Activated CD8-positive, alpha-beta memory T cell treated with anti-CD3 and anti-CD28 coated beads, Interleukin-2, amount 50 U/mL, for 48 hours (primary cell): Measurements from ENCODE around the gene UQCRC1.
A peak's percentile ranks its signal among the peaks of the same experiment; 100 is the strongest.

Experiments
- DNase-seq: peaks from one replicate; pipeline ENCODE4 v3.0.0-alpha.2; 2020

UQCRC1 gene

DNA sequence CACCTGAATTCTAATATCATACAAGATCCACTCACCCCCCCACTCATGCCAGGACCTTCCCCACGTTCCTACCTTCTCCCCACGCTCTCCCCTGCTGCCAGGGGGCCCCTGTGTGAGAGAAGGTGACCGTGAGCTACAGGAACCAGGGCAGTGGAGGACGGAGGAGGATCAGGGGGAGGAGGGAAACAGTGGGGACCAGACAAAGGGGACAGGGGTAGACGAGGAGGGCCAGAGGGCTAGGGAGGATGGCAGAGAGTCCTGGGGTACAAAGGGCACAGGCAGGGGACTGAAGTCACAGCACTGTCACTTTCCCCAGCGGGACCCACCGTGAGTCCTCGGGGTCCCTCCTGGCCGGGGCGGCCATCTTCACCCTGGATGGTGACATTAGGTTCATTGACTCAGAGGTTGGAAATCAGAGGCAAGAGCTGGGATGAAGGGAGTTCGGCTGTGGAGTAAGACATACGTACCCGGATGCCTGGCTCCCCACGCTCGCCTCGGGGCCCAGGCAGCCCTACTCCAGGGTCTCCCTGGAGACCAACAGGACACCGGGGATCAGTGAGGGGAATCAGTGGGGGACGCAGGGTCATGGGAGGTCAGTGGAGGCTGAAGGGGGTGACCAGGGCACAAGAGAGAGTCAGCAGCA, 39.5 kb downstream of the UQCRC1 start:
- DNase-seq = no peak

GRCh38 chr3:48569400-48569799, 40.0 kb downstream of the UQCRC1 start:
- DNase-seq = no peak

DNA sequence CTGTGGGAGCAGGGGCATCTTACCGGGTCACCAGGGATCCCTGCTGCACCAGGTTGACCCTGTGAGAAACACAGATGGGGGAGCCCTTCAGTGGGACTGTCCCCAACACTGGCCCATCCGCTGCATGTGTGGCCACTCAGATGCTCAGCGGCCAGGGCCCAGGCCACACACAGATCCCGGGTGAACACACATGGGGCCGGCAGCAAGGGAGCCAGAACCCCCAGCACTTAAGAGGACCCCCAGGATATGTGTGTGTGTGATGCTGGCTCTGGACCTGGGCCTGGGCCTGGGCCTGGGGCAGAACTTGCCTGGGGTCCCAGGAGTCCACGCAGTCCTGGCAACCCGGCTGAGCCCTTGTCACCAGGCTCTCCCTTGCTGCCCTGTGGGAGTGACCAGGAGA, 41.0 kb downstream of the UQCRC1 start:
- no peak for DNase-seq

DNA sequence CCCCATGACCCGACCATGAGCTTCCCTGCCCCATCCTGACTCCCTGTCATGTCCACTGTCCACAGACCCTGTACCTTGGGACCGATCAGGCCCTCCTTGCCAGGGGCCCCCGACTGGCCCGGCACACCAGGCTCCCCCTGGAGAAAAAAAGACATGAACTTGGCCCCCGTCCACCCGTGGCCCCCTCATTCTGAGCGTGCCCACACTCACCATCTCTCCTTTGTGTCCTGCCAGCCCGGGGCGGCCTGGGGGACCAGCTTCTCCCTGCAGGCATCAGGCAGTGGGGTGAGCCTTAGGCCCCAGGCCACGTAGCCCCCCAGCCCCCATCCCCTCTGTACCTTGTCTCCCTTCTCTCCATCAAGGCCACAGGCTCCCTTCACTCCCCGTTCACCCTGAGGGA, 41.9 kb downstream of the UQCRC1 start:
- no peak for DNase-seq

DNA sequence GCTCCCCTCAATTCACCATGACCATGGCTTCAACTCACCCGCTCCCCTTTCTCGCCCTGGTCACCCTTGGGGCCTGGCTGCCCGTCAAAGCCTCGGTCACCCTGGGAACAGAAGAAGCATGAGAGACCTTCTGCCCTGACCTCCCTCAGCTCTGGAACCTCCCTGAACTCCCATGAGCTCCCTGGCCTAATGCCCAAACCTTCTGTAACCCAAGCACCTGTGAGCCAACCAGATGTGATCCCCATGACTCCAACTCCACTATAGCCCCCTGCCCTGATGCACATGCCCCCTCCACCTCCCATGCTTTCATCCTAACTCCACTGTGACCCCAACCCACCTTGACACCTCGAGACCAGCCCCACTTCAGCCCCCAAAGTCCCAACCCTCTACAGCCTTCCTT, 42.4 kb downstream of the UQCRC1 start:
- no peak for DNase-seq

DNA sequence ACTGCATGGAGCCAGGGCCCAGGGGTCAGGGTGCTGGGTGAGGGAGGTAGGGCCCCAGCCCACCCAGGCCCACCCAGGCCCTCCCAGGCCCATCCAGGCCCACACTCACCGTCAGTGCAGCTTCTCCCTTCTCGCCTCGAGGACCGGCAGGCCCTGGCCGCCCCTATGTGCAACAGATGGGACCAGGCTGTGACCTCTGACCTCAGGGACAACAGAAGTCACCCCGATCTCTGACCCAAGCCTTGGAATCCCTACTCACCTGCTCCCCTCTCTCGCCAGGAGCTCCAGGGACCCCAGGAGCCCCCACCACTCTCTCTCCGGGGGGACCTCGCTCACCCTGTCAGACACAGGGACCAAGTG, 43.1 kb downstream of the UQCRC1 start:
- DNase-seq = no peak

- no peak for DNase-seq
Measured at GRCh38 chr3:48565591-48566400, 43.6 kb downstream of the UQCRC1 start.

GRCh38 chr3:48565186-48565585, 44.3 kb downstream of the UQCRC1 start:
- no peak for DNase-seq

DNA sequence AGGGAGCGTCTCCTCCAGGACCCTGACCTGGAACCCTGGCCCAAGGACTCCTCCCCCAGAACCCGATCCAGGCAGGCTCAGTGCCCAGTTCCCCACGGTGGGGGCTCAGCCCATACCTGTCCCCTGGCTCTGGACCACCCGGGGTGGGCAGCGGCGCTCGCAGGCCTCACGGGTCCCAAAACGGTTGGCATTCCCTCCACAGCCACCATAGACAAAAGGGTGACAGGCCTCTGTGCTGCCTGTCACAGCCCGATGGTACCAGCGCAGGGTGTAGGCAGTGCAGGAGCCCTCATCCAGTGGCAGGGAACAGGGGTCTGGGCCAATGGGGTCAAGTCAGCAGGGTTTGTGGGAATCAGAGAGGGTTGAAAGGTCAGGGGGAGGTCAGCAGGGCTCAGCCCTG, 44.8 kb downstream of the UQCRC1 start:
- DNase-seq = no peak

GRCh38 chr3:48564022-48564421, 45.4 kb downstream of the UQCRC1 start:
- DNase-seq = peak; percentile 65

DNA sequence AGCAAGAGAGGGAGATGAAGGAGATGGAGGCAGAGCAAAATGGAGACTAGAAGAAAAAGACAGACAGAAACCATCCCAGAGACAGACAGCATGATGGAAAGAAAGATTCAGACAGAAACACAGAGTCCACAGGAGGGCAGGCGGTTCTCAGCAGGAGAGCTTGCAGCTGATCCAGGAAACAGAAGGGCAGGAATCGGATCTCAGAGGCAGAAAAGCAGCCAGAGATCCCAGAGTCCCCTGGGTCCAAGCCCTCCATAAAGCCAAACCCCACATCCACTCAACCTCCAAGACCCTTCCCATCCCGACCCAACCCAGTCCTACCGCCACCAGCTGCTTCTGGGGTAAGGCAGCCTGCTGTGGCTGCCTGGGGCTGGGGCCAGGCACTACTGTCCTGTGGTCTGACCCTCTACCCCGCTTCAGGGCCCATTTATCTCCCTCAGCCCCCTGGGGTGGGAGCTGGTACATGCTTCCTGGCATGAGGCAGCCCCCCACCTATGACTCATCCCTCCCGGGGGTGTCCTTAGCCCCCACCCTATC, 46.0 kb downstream of the UQCRC1 start, which contains the start of gene UCN2:
UCN2 (minus strand) TSS at position 400 of the 537 bp plus-strand sequence. CDS start 657 bp downstream, outside the sequence.
- no peak for DNase-seq

DNA sequence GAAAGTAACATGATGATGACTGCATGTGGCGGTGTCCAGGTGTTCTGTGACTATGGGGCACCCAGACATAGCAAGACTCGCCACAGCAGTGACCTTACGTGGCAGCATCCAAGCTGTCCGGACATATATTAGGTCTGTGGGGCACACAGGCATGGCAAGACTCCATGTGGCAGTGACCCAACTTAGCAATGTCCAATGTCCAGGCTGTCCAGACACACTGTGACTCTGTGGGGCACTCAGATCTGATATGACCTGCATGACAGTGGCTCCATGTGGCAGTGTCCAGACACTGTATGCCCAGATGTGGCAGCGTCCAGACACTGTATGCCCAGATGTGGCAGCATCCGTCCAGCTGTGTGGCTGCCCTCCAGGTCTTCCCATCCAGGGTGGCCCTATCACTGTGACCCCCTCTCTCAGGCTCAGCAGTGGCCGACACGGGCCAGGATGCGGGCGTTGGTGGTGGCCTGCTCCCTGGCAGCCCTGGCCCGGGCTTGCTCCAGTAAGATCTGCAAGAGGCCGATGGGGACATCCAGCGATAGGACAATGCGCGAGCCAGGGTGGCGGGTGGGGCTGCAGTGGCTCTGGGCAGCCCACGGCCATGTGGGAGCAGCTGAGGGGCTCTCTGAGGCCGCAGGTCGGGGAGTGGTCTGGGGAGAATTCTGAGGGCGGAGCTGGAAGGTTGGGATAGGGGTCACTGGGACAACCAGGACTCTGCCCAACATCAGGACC, 46.9 kb downstream of the UQCRC1 start:
- no peak for DNase-seq

GRCh38 chr3:48561045-48561736, 48.3 kb downstream of the UQCRC1 start:
- DNase-seq = no peak

DNA sequence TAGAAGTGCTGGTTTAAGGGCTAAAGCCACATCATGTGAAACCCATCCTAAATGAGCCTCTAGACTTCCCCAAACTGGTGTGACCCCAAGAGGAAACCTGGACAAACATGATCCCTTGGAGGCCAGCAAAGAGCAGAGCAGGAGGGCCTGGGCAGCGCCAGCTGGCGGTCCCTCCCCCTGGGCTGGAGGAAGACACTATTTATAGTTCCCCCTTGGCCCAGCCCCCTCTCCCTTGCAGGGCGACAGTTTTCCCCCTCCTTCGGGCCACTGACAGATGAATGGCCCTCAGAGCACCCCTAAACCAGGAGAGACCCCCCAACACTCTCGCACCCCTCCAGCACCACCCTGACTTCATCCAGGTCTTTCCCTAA, 48.8 kb downstream of the UQCRC1 start:
- DNase-seq = no peak

- DNase-seq = no peak
Measured at GRCh38 chr3:48558493-48559134, 50.8 kb downstream of the UQCRC1 start.

- peak; percentile 98 for DNase-seq
Measured at GRCh38 chr3:48556796-48557626, 52.4 kb downstream of the UQCRC1 start, which contains the start of gene PFKFB4. PFKFB4 (minus strand) TSS chr3:48556803; CDS start chr3:48556777, 26 bp downstream.

DNA sequence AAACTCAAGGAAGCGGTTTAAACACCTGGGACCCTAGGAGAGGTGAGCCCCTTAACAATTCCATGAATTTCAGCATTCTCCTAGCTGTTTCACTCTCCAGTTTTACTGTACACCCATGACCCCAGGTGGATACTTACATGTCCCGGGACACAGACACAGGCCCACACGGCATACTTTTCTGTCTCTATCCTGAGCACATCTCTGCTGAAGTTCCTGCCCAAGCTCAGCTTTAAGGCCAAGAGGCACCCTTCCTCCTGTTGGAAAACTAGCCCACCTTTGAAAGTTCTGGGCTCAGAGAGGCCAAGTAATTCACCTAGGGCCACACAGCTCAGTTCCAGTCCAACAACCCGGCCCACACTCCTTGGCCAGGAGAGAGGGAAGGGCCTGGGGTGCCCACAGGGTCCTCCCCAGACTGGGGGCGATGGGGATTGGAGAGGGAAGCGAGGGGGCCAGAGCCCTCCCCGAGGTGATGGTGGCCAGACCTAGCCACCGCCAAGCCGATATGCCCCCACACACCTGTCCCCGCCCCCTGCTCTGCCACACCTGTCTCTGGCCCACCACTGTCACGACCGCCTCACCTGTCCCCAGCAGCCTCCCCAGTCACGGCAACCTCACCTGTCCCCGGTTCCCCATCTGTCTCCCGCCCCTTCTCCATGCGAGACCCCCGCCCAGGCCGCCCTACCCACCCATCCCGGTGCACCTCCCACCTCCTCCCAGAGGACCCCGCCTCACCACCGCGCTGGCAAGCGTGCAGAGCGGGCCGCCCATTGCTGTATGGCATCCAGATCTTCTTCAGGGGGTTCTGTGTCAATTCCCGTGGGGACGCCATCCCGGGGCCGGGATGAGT, 53.3 kb downstream of the UQCRC1 start:
- DNase-seq = no peak

DNA sequence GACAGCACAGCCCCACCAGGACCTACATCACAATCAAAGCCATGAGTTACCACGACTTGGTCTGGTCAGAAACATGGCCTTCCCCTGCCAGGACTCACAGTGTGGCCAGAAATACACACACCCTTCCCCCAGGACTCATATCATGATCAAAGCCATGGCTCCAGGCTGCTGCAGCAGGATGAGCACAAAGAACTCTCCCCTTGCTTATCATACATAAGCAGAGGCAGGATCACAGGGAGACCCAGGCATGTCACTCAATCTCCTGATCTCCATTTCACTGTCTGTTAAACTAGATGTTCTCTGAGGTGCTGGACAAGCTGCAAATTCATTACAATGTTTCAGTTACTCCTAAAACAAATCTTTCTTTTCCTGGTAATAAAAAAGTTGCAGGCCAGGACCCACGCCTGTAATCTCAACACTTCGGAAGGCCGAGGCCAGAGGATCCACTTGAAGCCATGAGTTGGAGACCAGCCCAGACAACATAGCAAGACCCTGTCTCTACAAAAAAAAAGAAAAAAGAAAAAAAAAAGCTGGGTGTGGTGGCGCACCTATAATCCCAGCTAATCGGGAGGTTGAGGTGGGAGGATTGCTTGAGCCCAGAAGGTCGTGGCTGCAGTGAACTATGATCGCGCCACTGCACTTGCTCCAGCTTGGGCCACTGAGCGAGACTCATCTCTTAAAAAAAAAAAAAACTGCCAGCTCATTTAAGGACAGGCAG, 54.1 kb downstream of the UQCRC1 start:
- no peak for DNase-seq
